HCT116 (cell line): ENCODE results near the gene SCUBE2. TPM values are rescaled to one million over a fixed set of nuclear protein-coding genes. Genes with fewer than 3 reads are reported as not detected.

ENCODE experiments used
- ATAC-seq: fragments of 200-7000 bp; cut with Tn5 transposase; 2 replicates; pipeline ENCODE4 v1.9.1; 2020; ENCODE audit warnings: mild to moderate bottlenecking, moderate library complexity
- BruUV-seq: library from RNA; stranded (reverse); fragments of 400-500 nt; replicated peaks from 2 replicates; lab custom pipeline; 2021; lab: Mats Ljungman, UMichigan
- CTCF ChIA-PET: fragments of 300-600 bp; sonication (Branson Sonifier 250); formaldehyde crosslinking; loops from one replicate; lab custom pipeline; 2021; ENCODE audit warnings: antibody characterized with exemption; lab: Charles Lee
- POLR2A ChIA-PET: fragments of 300-600, 350-600 bp; sonication (Branson Sonifier 250); formaldehyde crosslinking; loops from one replicate; lab custom pipeline; 2021; ENCODE audit warnings: antibody characterized with exemption; lab: Charles Lee
- RAD21 ChIA-PET, 2 experiments: fragments of 300-600 bp; sonication (Branson Sonifier 250); formaldehyde crosslinking; loops; one replicate each; lab custom pipeline; 2023; ENCODE audit warnings: low total read pairs in 2 of 2; ENCODE audit not compliant: uncharacterized antibody in 2 of 2, unreplicated experiment in 2 of 2, low non-redundant PET in 1 of 2; lab: Charles Lee
- DNase-seq: peaks from one replicate; pipeline ENCODE4 v3.0.0-alpha.2; 2010; ENCODE audit warnings: low read depth, low spot score
- H2AFZ ChIP-seq: fragments of 200-600 bp; shearing (Covaris generic), sonication (generic); 2 replicates; pipeline ENCODE4 v1.6.1; 2017; ENCODE audit warnings: low read depth, mixed run types, mixed read lengths, antibody characterized with exemption, low read length; ENCODE audit not compliant: poor library complexity, severe bottlenecking
- H3K27ac ChIP-seq: 2 replicates; pipeline ENCODE4 v1.5.1; 2012; ENCODE audit warnings: low read depth, low read length
- H3K27me3 ChIP-seq: fragments of 200-600 bp; sonication (generic); 2 replicates; pipeline ENCODE4 v1.6.1; 2016; ENCODE audit warnings: mixed run types, low read length, mixed read lengths; ENCODE audit not compliant: insufficient read depth
- H3K36me3 ChIP-seq, 2 experiments: fragments of 200-500 bp in 1 of 2; fragments of 200-600 bp in 1 of 2; sonication (Bioruptor generic) in 1 of 2; sonication (generic) in 1 of 2; 2 replicates each; pipeline versions ENCODE4 v1.5.1 to v1.6.1; 2014 to 2016; ENCODE audit warnings: low read length in 2 of 2, inconsistent platforms in 1 of 2, mixed read lengths in 1 of 2, mixed run types in 1 of 2; ENCODE audit not compliant: insufficient read depth in 2 of 2, control insufficient read depth in 1 of 2
- H3K4me1 ChIP-seq, 2 experiments: fragments of 200-600 bp in 1 of 2; sonication (generic) in 1 of 2; 2 replicates each; pipeline versions ENCODE4 v1.5.1 to v1.6.1; 2012 to 2017; ENCODE audit warnings: low read length in 2 of 2, inconsistent platforms in 1 of 2, mild to moderate bottlenecking in 1 of 2, mixed read lengths in 1 of 2, mixed run types in 1 of 2, moderate library complexity in 1 of 2; ENCODE audit not compliant: insufficient read depth in 2 of 2, control insufficient read depth in 1 of 2
- H3K4me2 ChIP-seq: fragments of 200-600 bp; sonication (generic); 2 replicates; pipeline ENCODE4 v1.6.1; 2017; ENCODE audit warnings: mixed run types, low read length, mixed read lengths
- H3K4me3 ChIP-seq, 2 experiments: fragments of 200-600 bp in 1 of 2; sonication (generic) in 1 of 2; replicated peaks in 1 of 2; 2 replicates each; pipeline ENCODE4 v1.5.1; 2011 to 2016; ENCODE audit warnings: low read length in 2 of 2, control low read depth in 1 of 2, low read depth in 1 of 2, mild to moderate bottlenecking in 1 of 2, mixed read lengths in 1 of 2, mixed run types in 1 of 2
- H3K79me2 ChIP-seq: fragments of 200-600 bp; sonication (generic); 2 replicates; pipeline ENCODE4 v1.6.1; 2017; ENCODE audit warnings: mild to moderate bottlenecking, mixed run types, low read length, moderate library complexity, mixed read lengths; ENCODE audit not compliant: insufficient read depth
- H3K9ac ChIP-seq: fragments of 200-600 bp; sonication (generic); 2 replicates; pipeline ENCODE4 v1.6.1; 2016; ENCODE audit warnings: low read length, mixed read lengths
- H3K9me2 ChIP-seq: fragments of 200-600 bp; sonication (generic), shearing (Covaris generic); 2 replicates; pipeline ENCODE4 v1.6.1; 2017; ENCODE audit warnings: mixed run types, mild to moderate bottlenecking, moderate library complexity; ENCODE audit not compliant: insufficient read depth
- H3K9me3 ChIP-seq, 2 experiments: fragments of 200-500 bp in 1 of 2; fragments of 200-600 bp in 1 of 2; sonication (Bioruptor generic) in 1 of 2; sonication (generic) in 1 of 2; 2 replicates each; pipeline ENCODE4 v1.6.1; 2014 to 2017; ENCODE audit warnings: low read length in 2 of 2, mixed read lengths in 2 of 2, inconsistent platforms in 1 of 2, low read depth in 1 of 2, mild to moderate bottlenecking in 1 of 2, mixed run types in 1 of 2, moderate library complexity in 1 of 2; ENCODE audit not compliant: control insufficient read depth in 1 of 2, insufficient read depth in 1 of 2
- H4K20me1 ChIP-seq: fragments of 200-600 bp; sonication (generic), shearing (Covaris generic); 2 replicates; pipeline ENCODE4 v1.6.1; 2017; ENCODE audit warnings: mixed run types, mild to moderate bottlenecking, moderate library complexity; ENCODE audit not compliant: insufficient read depth
- ATF3 ChIP-seq: IDR thresholded peaks from 2 replicates; pipeline ENCODE4 v1.6.1; 2012
- CBX3 ChIP-seq: IDR thresholded peaks from 2 replicates; pipeline ENCODE4 v1.6.1; 2012; ENCODE audit warnings: low read depth
- CEBPB ChIP-seq: IDR thresholded peaks from 2 replicates; pipeline ENCODE4 v1.6.1; 2012; ENCODE audit warnings: low read depth
- CTCF ChIP-seq, 3 experiments: fragments of 200-600 bp in 1 of 3; sonication (generic) in 1 of 3; IDR thresholded peaks in 2 of 3; conservative IDR thresholded peaks in 1 of 3; 2 replicates each; pipeline ENCODE4 v1.5.1; 2012 to 2017; ENCODE audit warnings: low read depth in 2 of 3, low read length in 2 of 3, antibody characterized with exemption in 1 of 3, borderline replicate concordance in 1 of 3, control low read depth in 1 of 3, mild to moderate bottlenecking in 1 of 3, mixed read lengths in 1 of 3, mixed run types in 1 of 3, moderate library complexity in 1 of 3; ENCODE audit not compliant: insufficient read depth in 1 of 3
- EGR1 ChIP-seq: IDR thresholded peaks from 2 replicates; pipeline ENCODE4 v1.6.1; 2012; ENCODE audit warnings: low read depth
- ELF1 ChIP-seq: IDR thresholded peaks from 2 replicates; pipeline ENCODE4 v1.6.1; 2012; ENCODE audit warnings: low read depth, borderline replicate concordance
- EZH2 ChIP-seq: fragments of 200-600 bp; sonication (generic); IDR thresholded peaks from 2 replicates; pipeline ENCODE4 v1.6.1; 2017; ENCODE audit warnings: antibody characterized with exemption, mixed run types
- FOSL1 ChIP-seq: IDR thresholded peaks from 2 replicates; pipeline ENCODE4 v1.6.1; 2012; ENCODE audit warnings: low read depth
- JUND ChIP-seq: IDR thresholded peaks from 2 replicates; pipeline ENCODE4 v1.6.1; 2012
- MAX ChIP-seq: IDR thresholded peaks from 2 replicates; pipeline ENCODE4 v1.6.1; 2012
- POLR2A ChIP-seq: IDR thresholded peaks from 2 replicates; pipeline ENCODE4 v1.7.0; 2011; ENCODE audit warnings: borderline replicate concordance; ENCODE audit not compliant: insufficient read depth, insufficient read length; ENCODE audit errors: extremely low read depth
- POLR2AphosphoS5 ChIP-seq: IDR thresholded peaks from 2 replicates; pipeline ENCODE4 v1.6.1; 2011; ENCODE audit warnings: mild to moderate bottlenecking, low read depth, low read length, moderate library complexity
- RAD21 ChIP-seq: IDR thresholded peaks from 2 replicates; pipeline ENCODE4 v1.6.1; 2012; ENCODE audit warnings: low read depth, mild to moderate bottlenecking
- REST ChIP-seq: IDR thresholded peaks from 2 replicates; pipeline ENCODE4 v1.6.1; 2012; ENCODE audit warnings: low read depth
- SIN3A ChIP-seq: IDR thresholded peaks from 2 replicates; pipeline ENCODE4 v1.6.1; 2012; ENCODE audit warnings: low read depth
- SP1 ChIP-seq: IDR thresholded peaks from 2 replicates; pipeline ENCODE4 v1.6.1; 2012; ENCODE audit warnings: low read depth
- TCF7L2 ChIP-seq: IDR thresholded peaks from 2 replicates; pipeline ENCODE4 v1.7.0; 2011; ENCODE audit warnings: borderline replicate concordance, inconsistent platforms; ENCODE audit not compliant: insufficient read depth, insufficient read length; ENCODE audit errors: extremely low read depth
- ZFX ChIP-seq: fragments of 450-650 bp; IDR thresholded peaks from 2 replicates; pipeline ENCODE4 v1.6.1; 2017
- ZNF274 ChIP-seq: fragments of 200-500 bp; sonication (Bioruptor generic); IDR thresholded peaks from 2 replicates; pipeline ENCODE4 v1.6.1; 2014; ENCODE audit warnings: mild to moderate bottlenecking, low read depth, low read length, inconsistent platforms
- intact Hi-C: fragments of 100-400 bp; cut with micrococcal nuclease; formaldehyde crosslinking; loops from 2 replicates; pipeline ENCODE4 v1.10.0; 2022
- total RNA-seq: library from RNA; stranded (reverse); gene quantifications from one replicate; pipeline ENCODE4 v1.2.1, GENCODE V29; 2021; ENCODE audit not compliant: unreplicated experiment

The SCUBE2 gene
- total RNA-seq, 1 experiment from 2014 or later, result 1.3 TPM

GRCh38 chr11:9052316-9052715 is 39.1 kb downstream of the SCUBE2 start:
- CTCF ChIA-PET, result no interaction called here
- Histone ChIP-seq H3K9ac (no peak overlapping the region), H3K4me3 (no peak overlapping the region), H3K79me2 (no peaks in the 10 kb centered on the region), H3K36me3 (no peaks in the 10 kb centered on the region), H2AFZ (no peak overlapping the region), H4K20me1 (no peaks in the 10 kb centered on the region), H3K9me3 (no peaks in the 10 kb centered on the region), H3K4me1 (no peaks in the 10 kb centered on the region), H3K27ac (no peak overlapping the region), H3K9me2 (no peaks in the 10 kb centered on the region), H3K27me3 (no peaks in the 10 kb centered on the region), H3K4me2 (no peak overlapping the region)
- ATAC-seq, result no peak
- RAD21 ChIA-PET, result no interaction called here
- TF ChIP-seq POLR2AphosphoS5 (no peak), REST (no peak), FOSL1 (no peak), ATF3 (no peak), ZFX (no peak), RAD21 (no peak), ELF1 (no peak), EGR1 (no peak), SIN3A (no peak), MAX (no peak), CTCF (IDR thresholded peaks at IDR 0.05 in 2 of 3, conservative IDR thresholded peaks at IDR 0.05 in 1 of 3; ENCODE audit: borderline replicate concordance in 1 of 3, insufficient read depth in 1 of 3, low read depth in 2 of 3, low read length in 2 of 3) (no peak), ZNF274 (no peak), EZH2 (no peak), CEBPB (no peak), JUND (no peak), TCF7L2 (no peak), SP1 (no peak), CBX3 (no peak), POLR2A (no peak)
- intact Hi-C loops, result no loop called here
- no peak for DNase-seq
- no TSS peak for BruUV-seq
- POLR2A ChIA-PET, result no interaction called here
